Pancreas (tissue), 10 donors: ENCODE data around the gene AMIGO3. TPM values are rescaled to one million over a fixed set of nuclear protein-coding genes. Genes with fewer than 3 reads are reported as not detected.
"Not testable (repeated sequence)": the region's sequence is repeated elsewhere in the genome, so short reads cannot be mapped to it uniquely, and the experiment has no call there.

Experiments
- ATAC-seq, 4 donors: fragments of 200-7000 bp; cut with Tn5 transposase; one replicate each; pipeline versions ENCODE4 v1.8.0 to v1.9.1; 2020; ENCODE audit warnings: mild to moderate bottlenecking in 4 of 4, moderate library complexity in 4 of 4
- DNase-seq, 6 donors: peaks; one replicate each; pipeline ENCODE4 v3.0.0-alpha.2; 2020
- FAIRE-seq: peaks from 2 replicates; lab custom pipeline; 2012; peaks lifted over from hg19 to GRCh38; lab: Jason Lieb, UNC
- H3K27ac ChIP-seq, 4 donors: fragments of 200-600 bp; sonication (generic); 1 replicate in 3 of 4; 2 replicates in 1 of 4; pipeline versions ENCODE4 v1.5.0 to v1.8.0; 2020
- H3K27me3 ChIP-seq, 4 donors: fragments of 200-600 bp; one replicate each; pipeline ENCODE4 v1.8.0; 2021
- H3K36me3 ChIP-seq, 3 donors: fragments of 200-600 bp; sonication (generic) in 1 of 3; one replicate each; pipeline versions ENCODE4 v1.5.0 to v1.8.0; 2020 to 2021
- H3K4me1 ChIP-seq, 3 donors: fragments of 200-600 bp; one replicate each; pipeline ENCODE4 v1.8.0; 2021
- H3K4me3 ChIP-seq, 4 donors: fragments of 200-600 bp; sonication (generic) in 2 of 4; one replicate each; pipeline versions ENCODE4 v1.5.0 to v1.8.0; 2020 to 2021
- H3K9me3 ChIP-seq, 4 donors: fragments of 200-600 bp; one replicate each; pipeline ENCODE4 v1.8.0; 2021
- CTCF ChIP-seq, 4 donors: fragments of 200-600 bp; sonication (generic) in 3 of 4; IDR thresholded peaks; one replicate each; pipeline versions ENCODE4 v1.5.0 to v1.8.0; 2021; ENCODE audit warnings: antibody characterized with exemption in 4 of 4
- WGBS, 2 donors: extraction: QIAGEN DNeasy Blood & Tissue Kit; methylation state at CpG; one replicate each; pipeline ENCODE4 v1.1.7; 2013; 5-methylcytosine and 5-hydroxymethylcytosine counted together
- intact Hi-C, 3 donors: fragments of 100-400 bp; cut with DNase I; formaldehyde crosslinking; loops; one replicate each; pipeline versions ENCODE4 v1.11.1 to v1.14.2; 2022
- polyA plus RNA-seq, 2 donors: library from polyadenylated mRNA; stranded (reverse); fragments of 200-250 nt; gene quantifications; one replicate each; pipeline ENCODE4 v1.2.3, GENCODE V29; 2013
- total RNA-seq, 6 donors: library from RNA; stranded (reverse); fragmentation: NEBNext Ultra II Directional in 4 of 6; extraction: Animal tissue kit (Norgen Biotek cat#: 25700) in 4 of 6; gene quantifications; one replicate each; pipeline versions ENCODE4 v1.2.1 to v1.2.4, GENCODE V29; 2021 to 2023
- donor health status: healthy with polysubstance abuse.
- donor health status: DM: no; HTN: no; CAD: no; lungs with moderate emphysema.
- donor health status: DM: no; HTN: no; CAD: no.
- donor health status: control.
- donor health status: control.
- donor health status: Bipolar disorder and iron deficiency.
- donor health status: DM: yes; HTN: yes; CAD: no.
- donor health status: DM: no; HTN: no; CAD: no.
- donor health status: DM: no; HTN: no; CAD: no.
- donor health status: DM: yes; HTN: yes; CAD: no.

The AMIGO3 gene
- total and polyA plus RNA-seq, 8 donors, result 3.9 to 4.0 TPM; not detected in 6

DNA sequence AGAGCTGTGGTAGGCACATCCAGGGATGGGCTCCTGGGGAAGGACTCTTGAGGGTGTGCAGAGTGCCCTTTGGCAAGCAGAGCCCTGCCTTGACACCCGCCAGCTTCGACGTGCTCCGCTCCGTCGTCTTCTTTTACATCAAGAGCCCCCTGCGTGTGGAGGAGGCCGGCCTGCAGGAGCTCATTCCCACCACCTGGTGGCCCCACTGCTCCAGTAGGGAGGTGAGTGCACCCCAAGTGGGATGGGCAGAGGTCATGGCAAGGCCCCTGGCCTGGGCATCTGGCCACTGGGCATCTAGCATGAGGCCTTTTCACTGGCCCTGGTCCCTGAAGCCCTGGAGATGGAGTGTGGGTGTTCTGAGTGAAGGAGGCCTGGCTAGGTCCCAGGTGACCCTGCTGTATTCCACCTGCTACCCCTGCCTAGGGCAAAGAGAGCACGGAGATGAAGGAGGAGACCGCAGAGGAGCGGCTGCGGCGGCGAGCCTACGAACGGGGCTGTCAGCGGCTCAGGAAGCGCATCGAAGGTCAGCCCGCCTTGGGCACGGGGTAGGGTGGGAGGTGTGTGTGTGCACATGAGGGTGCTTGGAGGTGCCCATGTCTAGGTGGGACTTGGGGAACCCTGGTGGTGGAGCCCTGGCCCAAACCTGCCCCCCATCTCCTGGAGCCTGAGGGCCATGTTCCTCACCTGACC, 18.0 kb downstream of the AMIGO3 start:
- ATAC-seq (no peak), DNase-seq (peak in 2 of 6 donors; percentile 36 to 67), FAIRE-seq (no peak)
- 85 to 87% methylated on average over 21 of the region's 21 CpGs for WGBS, 2 donors
- intact Hi-C loops, result loop anchor here in 2 of 3 donors (5.0 to 10.0 kb wide), 2 partner anchors 141 to 143 kb away; no protein-coding TSS in a partner anchor
- Histone ChIP-seq H3K27ac (no peak overlapping the region), H3K27me3 (no peaks in the 10 kb centered on the region), H3K36me3 (peaks cover 0 to 9% (median 0%) of the 10 kb centered on the region in 3 donors), H3K4me3 (no peak overlapping the region), H3K4me1 (no peaks in the 10 kb centered on the region), H3K9me3 (no peaks in the 10 kb centered on the region)
- peak in 1 of 4 donors; percentile 20 for TF ChIP-seq CTCF (IDR thresholded peaks at IDR 0.05)

DNA sequence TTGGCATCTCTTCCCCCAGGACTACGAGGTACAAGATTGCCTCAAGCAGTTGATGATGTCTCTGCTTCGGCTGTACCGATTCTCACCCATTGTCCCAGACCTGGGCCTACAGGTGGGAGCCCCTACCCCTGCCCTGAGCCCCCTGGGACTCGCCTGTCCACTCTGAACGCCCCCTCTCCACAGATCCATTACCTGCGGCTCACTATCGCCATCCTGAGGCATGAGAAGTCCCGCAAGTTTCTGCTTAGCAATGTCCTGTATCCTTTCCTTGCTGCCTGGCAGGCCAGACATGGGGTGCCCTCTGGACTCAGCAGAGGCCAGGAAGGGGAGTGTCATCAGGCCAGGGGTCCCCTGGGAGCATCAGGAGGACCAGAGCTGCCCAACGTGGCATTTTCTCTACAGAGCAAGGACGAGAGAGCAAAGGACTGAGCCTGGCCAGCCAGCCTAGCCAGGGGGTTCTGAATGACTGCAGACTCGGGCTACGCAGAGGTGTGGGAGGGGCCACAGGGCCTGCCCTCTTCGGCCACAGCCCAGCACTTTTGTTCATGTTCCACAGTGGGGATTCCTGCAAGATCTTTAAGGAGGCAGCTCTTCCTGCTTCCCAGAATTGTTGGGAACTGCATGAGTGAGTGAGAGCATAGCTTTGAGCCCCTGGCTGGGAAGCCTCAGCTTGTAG, 18.9 kb downstream of the AMIGO3 start:
- peak in 2 of 6 donors; percentile 8 to 31 for DNase-seq

GRCh38 chr3:49700014-49700413, 19.5 kb downstream of the AMIGO3 start:
- FAIRE-seq, result no peak
- DNase-seq, result peak in 2 of 6 donors; percentile 40 to 75
- H3K27ac ChIP-seq, result no peak overlapping the region
- H3K4me3 ChIP-seq, result no peak overlapping the region
- intact Hi-C loops, result loop anchor here in 2 of 3 donors (5.0 to 10.0 kb wide), 2 partner anchors 142 to 145 kb away; no protein-coding TSS in a partner anchor
- ATAC-seq, result no peak
- no peaks in the 10 kb centered on the region for H3K36me3 ChIP-seq
- no peaks in the 10 kb centered on the region for H3K27me3 ChIP-seq
- TF ChIP-seq CTCF (IDR thresholded peaks at IDR 0.05), result no peak
- 73 to 78% methylated on average over 8 of the region's 8 CpGs for WGBS, 2 donors
- H3K9me3 ChIP-seq, result no peaks in the 10 kb centered on the region
- H3K4me1 ChIP-seq, result no peaks in the 10 kb centered on the region

More for the DNA sequence above, 18.9 kb downstream of the AMIGO3 start:
- Histone ChIP-seq H3K36me3 (peaks cover 0 to 2% (median 0%) of the 10 kb centered on the region in 3 donors), H3K9me3 (no peaks in the 10 kb centered on the region), H3K4me1 (no peaks in the 10 kb centered on the region), H3K4me3 (no peak overlapping the region), H3K27me3 (no peaks in the 10 kb centered on the region), H3K27ac (no peak overlapping the region)
- intact Hi-C loops, result loop anchor here in 2 of 3 donors (5.0 to 10.0 kb wide), 2 partner anchors 142 to 144 kb away; no protein-coding TSS in a partner anchor
- no peak for ATAC-seq
- no peak for FAIRE-seq
- WGBS, 2 donors, result 79 to 83% methylated on average over 13 of the region's 13 CpGs
- TF ChIP-seq CTCF (IDR thresholded peaks at IDR 0.05), result no peak

DNA sequence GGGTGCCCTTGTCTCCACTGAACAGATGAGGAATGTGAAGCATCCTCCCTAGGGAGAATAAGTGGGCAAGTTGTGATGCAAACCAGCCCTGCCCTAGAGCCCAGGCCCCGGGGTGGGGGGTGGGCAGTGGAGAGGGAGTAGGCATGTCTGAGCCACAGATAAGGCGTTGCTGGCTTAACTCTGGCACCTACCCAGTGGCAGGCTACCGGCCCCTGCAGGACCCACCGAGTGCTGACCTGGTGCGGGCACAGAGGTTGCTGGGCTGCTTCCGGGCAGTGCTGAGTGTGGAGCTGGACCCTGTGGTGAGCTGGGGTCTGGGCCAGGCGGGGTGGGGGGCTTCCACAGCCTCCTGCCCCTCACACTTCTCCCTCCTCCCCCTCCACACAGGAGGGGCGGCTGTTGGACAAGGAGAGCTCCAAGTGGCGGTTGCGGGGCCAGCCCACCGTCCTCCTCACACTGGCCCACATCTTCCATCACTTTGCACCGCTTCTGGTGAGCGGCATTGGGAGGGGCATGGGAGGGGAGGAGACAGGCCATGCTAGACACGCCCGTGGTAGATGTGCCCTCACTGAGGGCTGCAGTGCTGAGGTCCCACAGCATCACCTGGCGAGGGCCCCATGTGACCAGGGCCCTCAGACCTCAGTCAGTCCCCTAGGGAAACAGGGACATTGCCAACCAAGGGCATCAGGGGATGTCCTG, 20.1 kb downstream of the AMIGO3 start:
- H3K4me1 ChIP-seq, result no peaks in the 10 kb centered on the region
- no peak overlapping the region for H3K4me3 ChIP-seq
- no peak for ATAC-seq
- no peak overlapping the region for H3K27ac ChIP-seq
- WGBS, 2 donors, result 86 to 90% methylated on average over 14 to 16 of the region's 16 CpGs
- no peaks in the 10 kb centered on the region for H3K36me3 ChIP-seq
- H3K27me3 ChIP-seq, result no peaks in the 10 kb centered on the region
- intact Hi-C loops, result no loop called here
- DNase-seq, result peak in 2 of 6 donors; percentile 26 to 63
- TF ChIP-seq CTCF (IDR thresholded peaks at IDR 0.05), result no peak
- no peaks in the 10 kb centered on the region for H3K9me3 ChIP-seq
- FAIRE-seq, result no peak

DNA sequence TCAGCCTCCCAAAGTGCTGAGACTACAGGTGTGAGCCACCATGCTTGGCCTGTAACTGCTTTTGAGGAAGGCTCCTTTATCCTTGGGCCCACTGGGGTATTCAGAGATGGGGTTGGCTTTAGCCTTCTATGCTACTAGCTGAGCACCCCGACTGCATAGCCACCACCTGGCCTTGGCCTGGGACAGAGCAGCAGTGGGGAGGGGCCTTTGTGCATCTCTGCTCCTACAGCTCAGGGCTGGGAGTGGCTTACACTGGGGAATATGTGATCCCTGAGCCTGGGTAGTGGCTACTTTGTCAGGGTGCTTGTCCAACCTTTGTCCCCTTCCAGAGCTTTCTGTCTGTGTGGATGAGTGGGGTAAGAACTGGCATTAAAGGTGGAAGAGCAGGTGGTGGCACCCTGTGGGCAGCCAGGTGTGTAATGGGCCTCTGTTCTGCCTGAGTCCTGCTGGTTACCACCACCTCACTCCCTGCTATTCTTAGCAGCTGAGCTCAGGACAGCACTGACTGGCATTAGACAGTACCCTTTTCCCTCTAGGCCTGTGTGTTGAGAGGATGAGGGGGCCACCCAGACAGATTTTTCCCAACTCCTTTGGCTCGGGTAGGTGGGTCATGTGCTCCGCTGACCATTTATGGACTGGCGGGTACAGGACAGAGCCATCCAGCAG, 24.0 kb downstream of the AMIGO3 start:
- intact Hi-C loops, H3K4me3 ChIP-seq, H3K4me1 ChIP-seq, H3K27ac ChIP-seq, H3K27me3 ChIP-seq, ATAC-seq, H3K9me3 ChIP-seq, FAIRE-seq, H3K36me3 ChIP-seq: not testable (repeated sequence)
- 87 to 91% methylated on average over 4 of the region's 4 CpGs for WGBS, 2 donors
- peak in 1 of 6 donors; percentile 8 for DNase-seq

DNA sequence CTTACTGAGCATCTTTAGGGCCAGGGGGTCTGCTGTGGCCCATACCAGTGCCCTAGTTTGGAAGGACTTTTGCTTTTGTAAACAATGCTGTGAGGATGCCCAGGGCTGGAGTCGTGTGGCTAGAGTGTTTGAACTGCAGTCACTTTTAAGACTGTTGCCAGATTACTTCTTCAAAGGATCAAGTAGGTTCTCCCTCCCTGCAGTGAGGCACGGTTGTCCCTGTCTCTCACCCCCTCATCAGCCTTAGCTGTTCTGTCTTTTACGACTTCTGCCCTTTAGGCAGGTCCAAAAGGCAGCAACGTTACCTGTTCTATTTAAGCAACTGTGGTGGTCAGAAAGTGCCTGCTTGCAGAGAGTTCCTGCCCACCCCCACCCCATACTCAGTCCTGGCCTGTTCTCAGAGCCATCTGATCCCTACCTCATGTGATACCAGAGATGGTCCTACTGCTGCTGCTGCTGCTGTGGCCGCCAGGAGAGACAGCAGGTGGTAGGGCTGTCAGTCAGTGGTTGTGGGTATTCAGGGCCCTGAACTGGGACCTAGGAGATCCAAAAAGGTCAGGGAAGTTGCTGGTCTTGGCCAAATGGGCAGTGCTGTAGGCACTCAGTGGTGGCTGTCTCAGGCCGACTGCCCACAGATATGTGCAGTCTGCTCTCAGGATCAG, 24.9 kb downstream of the AMIGO3 start:
- H3K36me3 ChIP-seq, intact Hi-C loops, H3K4me1 ChIP-seq, H3K4me3 ChIP-seq, FAIRE-seq, H3K27ac ChIP-seq, ATAC-seq, H3K27me3 ChIP-seq, H3K9me3 ChIP-seq: not testable (repeated sequence)
- DNase-seq, result peak in 2 of 6 donors; percentile 7 to 11
- 70% methylated on average over 6 of the region's 6 CpGs for WGBS, 2 donors

GRCh38 chr3:49691481-49691880, 28.0 kb downstream of the AMIGO3 start:
- intact Hi-C loops, H3K27ac ChIP-seq, FAIRE-seq, H3K4me3 ChIP-seq, H3K9me3 ChIP-seq, ATAC-seq, H3K27me3 ChIP-seq, H3K36me3 ChIP-seq: not testable (repeated sequence)
- peak in 2 of 6 donors; percentile 8 to 21 for DNase-seq
- 75 to 82% methylated on average over 3 of the region's 3 CpGs for WGBS, 2 donors
- H3K4me1 ChIP-seq, result peaks cover 0 to 12% (median 4%) of the 10 kb centered on the region in 3 donors
